Right cardiac atrium (tissue), 5 donors: ENCODE data around the gene HOXC13. TPM values are rescaled to one million over a fixed set of nuclear protein-coding genes. Genes with fewer than 3 reads are reported as not detected.

Experiments used
- ATAC-seq, 2 donors: fragments of 200-7000 bp; cut with Tn5 transposase; one replicate each; pipeline versions ENCODE4 v1.8.0 to v1.9.1; 2020; ENCODE audit warnings: moderate library complexity in 2 of 2, mild to moderate bottlenecking in 1 of 2
- DNase-seq, 3 donors: peaks; one replicate each; pipeline ENCODE4 v3.0.0-alpha.2; 2020
- H3K27ac ChIP-seq: one replicate; pipeline ENCODE4 v1.5.1; 2013; ENCODE audit warnings: mild to moderate bottlenecking, low read length, control low read depth, moderate library complexity
- H3K27me3 ChIP-seq: one replicate; pipeline ENCODE4 v1.6.1; 2013; ENCODE audit not compliant: control insufficient read depth, insufficient read depth
- H3K4me1 ChIP-seq: one replicate; pipeline ENCODE4 v1.6.1; 2013; ENCODE audit warnings: low read length; ENCODE audit not compliant: control insufficient read depth, insufficient read depth
- H3K4me3 ChIP-seq: one replicate; pipeline ENCODE4 v1.5.1; 2013; ENCODE audit warnings: low read length, control low read depth
- H3K9me3 ChIP-seq: one replicate; pipeline ENCODE4 v1.6.1; 2013; ENCODE audit warnings: low read length; ENCODE audit not compliant: control insufficient read depth
- WGBS: extraction: QIAGEN DNeasy Blood & Tissue Kit; methylation state at CpG from one replicate; pipeline ENCODE4 v1.1.7; 2013; 5-methylcytosine and 5-hydroxymethylcytosine counted together
- intact Hi-C, 4 donors: fragments of 100-400 bp; cut with DNase I; formaldehyde crosslinking; loops; one replicate each; pipeline versions ENCODE4 v1.11.0 to v1.14.0; 2022 to 2023
- polyA plus RNA-seq: library from polyadenylated mRNA; stranded (reverse); fragments of 200-250 nt; gene quantifications from one replicate; pipeline ENCODE4 v1.2.3, GENCODE V29; 2013
- total RNA-seq, 4 donors: library from RNA; stranded (reverse); fragmentation: NEBNext Ultra II Directional; extraction: Animal tissue kit (Norgen Biotek cat#: 25700); gene quantifications; one replicate each; pipeline ENCODE4 v1.2.1, GENCODE V29; 2021
- donor health status: healthy with polysubstance abuse.
- donor health status: DM: no; HTN: yes; CAD: no.
- donor health status: DM: no; HTN: no; CAD: no.
- donor health status: DM: no; HTN: yes; CAD: no; lungs with severe emphysema.
- donor health status: DM: yes; HTN: yes; CAD: no.

HOXC13 gene
- total and polyA plus RNA-seq, 5 donors, result not detected

DNA sequence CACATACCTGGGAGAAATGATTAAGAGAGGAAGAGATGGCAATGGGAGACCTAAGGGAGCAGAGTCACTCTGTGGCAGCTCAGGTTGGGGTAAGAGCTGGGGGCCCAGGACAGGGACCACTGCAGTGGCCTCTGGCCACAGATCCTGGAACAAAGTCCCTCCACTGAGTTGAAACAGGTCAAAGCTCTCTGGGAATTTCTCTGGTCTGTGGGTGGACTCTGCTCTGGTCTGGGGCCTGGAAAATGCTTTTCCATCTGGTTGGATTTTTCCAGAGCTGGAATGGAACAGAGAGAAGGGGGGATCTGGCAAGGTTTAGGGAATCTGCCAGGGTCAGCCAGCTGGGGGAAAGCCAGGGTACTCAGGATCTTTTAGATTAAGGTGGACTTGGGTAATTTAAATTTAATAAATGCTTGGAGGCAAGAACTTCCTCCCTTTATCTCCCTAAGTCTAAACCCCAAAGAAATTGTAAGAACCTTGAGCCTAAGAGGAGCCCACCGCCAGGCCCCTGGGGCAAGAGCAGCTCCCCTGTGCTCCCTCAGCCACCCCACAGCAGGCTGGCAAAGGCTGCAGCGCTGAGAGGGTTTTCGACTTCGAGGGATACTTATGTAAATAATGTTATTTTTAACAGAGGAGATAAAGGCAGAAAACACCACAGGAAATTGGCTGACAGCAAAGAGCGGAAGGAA is 50.1 kb downstream of the HOXC13 start:
- ATAC-seq, result no peak
- Histone ChIP-seq H3K4me1 (no peaks in the 10 kb centered on the region), H3K27ac (no peak overlapping the region), H3K4me3 (no peak overlapping the region), H3K9me3 (no peaks in the 10 kb centered on the region), H3K27me3 (peaks cover 5% of the 10 kb centered on the region)
- no peak for DNase-seq
- intact Hi-C loops, result no loop called here
- 7% methylated on average over 5 of the region's 5 CpGs for WGBS

DNA sequence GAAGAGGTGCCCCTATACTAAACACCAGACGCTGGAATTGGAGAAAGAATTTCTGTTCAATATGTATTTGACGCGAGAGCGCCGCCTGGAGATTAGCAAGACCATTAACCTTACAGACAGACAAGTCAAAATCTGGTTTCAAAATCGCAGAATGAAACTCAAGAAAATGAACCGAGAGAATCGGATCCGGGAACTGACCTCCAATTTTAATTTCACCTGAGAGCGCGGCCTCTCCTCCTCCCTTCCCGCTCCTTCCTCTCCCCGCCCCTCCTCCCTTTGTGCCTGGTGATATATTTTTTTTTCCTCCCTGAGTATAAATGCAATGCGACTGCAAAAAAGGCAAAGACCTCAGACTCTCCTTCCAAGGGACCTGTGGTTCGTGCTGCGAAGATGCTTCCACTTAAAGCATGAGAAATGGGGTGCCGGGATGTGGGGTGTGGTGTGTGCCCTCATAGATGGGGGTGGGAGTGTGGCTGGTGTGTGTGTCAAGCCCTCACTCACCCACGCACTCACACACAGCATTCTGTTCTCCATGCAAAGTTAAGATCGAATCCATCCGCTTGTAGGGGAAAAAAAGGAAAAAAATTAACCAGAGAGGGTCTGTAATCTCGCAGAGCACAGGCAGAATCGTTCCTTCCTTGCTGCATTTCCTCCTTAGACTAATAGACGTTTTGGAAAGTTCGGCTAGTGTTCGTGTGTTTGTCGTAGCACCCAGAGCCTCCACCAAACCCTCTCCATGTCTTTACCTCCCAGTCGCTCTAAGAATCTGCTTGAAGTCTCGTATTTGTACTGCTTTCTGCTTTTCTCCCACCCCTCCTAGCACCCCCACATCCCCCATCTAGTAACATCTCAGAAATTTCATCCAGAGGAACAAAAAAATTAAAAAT is 50.8 kb downstream of the HOXC13 start:
- WGBS, result 5% methylated on average over 28 of the region's 28 CpGs
- H3K9me3 ChIP-seq, result no peaks in the 10 kb centered on the region
- DNase-seq (no peak), ATAC-seq (no peak)
- no peaks in the 10 kb centered on the region for H3K4me1 ChIP-seq
- intact Hi-C loops, result no loop called here
- H3K4me3 ChIP-seq, result no peak overlapping the region
- peaks cover 5% of the 10 kb centered on the region for H3K27me3 ChIP-seq
- H3K27ac ChIP-seq, result no peak overlapping the region

DNA sequence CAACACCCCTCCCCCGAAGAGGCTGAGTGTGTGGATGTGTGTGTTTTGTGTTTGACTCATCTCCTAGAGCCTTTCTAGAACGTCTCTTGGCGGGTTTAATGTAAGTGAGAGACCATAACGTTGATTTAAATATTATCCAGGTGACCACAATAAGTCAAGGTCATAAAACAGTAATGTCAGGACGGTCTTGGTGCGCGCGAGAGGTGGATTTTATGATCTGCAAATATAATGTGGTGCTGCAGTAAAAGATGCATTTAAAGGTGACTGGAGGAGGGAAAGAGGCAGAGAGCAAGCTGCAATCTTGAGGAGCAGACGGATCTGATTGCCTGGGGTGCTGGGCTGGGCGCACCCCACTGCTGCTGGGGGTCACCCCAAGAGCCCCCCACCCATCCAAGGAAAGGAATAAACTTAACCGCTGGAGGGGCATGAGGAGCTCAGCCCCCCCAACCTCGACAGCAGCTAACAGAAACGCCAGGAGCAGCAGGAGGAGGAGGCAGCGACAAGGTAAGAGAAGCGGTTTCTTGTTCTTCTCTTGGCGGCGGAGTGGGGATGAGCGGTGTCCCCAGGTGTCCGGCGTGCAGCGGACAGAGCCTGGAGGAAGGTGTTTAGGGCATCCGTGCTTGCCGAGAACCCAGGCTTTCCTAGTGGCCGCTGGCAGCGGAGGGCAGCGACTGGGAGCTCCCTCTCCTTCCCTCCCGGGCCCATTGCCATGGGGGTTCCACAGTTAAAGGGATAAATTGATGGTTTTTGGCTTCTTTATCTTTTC is 51.9 kb downstream of the HOXC13 start:
- Histone ChIP-seq H3K4me1 (peaks cover 2% of the 10 kb centered on the region), H3K27ac (no peak overlapping the region), H3K27me3 (peaks cover 5% of the 10 kb centered on the region), H3K9me3 (no peaks in the 10 kb centered on the region), H3K4me3 (no peak overlapping the region)
- DNase-seq, result no peak
- WGBS, result 6% methylated on average over 27 of the region's 27 CpGs
- intact Hi-C loops, result no loop called here
- ATAC-seq, result no peak

DNA sequence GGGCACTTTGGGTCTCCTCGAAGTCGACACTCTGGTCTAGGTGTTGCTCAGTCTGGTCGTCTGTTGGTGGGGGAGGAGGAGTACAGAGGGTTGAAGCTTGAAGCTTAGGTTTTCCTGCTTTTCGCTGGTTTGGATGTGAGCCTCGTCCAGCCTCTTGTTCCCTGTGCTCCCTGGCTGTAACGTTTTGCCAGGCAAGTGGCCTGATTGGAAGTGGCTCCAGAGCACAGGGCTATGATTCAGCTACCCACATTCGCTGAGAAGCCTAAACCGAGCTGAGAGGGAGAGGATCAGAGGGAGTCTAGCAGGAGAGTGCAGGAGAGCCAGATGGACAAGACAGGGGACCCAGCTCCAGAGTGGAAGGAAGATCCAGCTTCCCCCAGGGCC is 52.4 kb downstream of the HOXC13 start:
- peaks cover 3% of the 10 kb centered on the region for H3K4me1 ChIP-seq
- no peak for DNase-seq
- ATAC-seq, result no peak
- peaks cover 5% of the 10 kb centered on the region for H3K27me3 ChIP-seq
- no peak overlapping the region for H3K4me3 ChIP-seq
- no peak overlapping the region for H3K27ac ChIP-seq
- WGBS, result 3% methylated on average over 8 of the region's 8 CpGs
- intact Hi-C loops, result no loop called here
- H3K9me3 ChIP-seq, result no peaks in the 10 kb centered on the region

DNA sequence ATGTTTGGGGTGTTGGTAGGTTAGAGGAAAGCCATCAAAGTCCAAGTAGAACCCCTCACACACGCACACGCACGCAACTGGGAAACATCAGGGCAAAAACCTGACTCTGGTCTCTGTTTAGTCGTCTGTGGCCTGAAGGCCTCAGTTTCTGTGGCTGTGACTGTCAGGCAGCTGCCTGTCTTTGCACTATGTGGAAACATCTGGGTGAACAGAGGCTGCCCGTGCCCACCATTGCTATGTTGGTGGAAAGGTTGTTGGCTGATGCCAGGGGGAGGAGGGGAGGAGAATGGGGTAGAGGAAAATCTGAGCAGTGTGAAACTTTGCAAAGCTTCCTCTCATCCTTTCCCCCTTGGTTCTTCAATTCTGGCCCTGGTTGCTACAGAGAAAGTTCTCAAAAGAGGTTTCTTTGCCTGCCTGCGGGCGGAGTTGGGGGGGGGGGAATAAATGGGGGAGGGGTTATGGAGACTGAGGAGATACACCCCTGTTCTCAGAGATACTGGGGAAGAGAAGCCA is 53.8 kb downstream of the HOXC13 start:
- Histone ChIP-seq H3K9me3 (no peaks in the 10 kb centered on the region), H3K27me3 (peaks cover 5% of the 10 kb centered on the region), H3K4me3 (no peak overlapping the region), H3K4me1 (peaks cover 3% of the 10 kb centered on the region), H3K27ac (no peak overlapping the region)
- intact Hi-C loops, result no loop called here
- 26% methylated on average over 7 of the region's 7 CpGs for WGBS
- DNase-seq (no peak), ATAC-seq (no peak)

DNA sequence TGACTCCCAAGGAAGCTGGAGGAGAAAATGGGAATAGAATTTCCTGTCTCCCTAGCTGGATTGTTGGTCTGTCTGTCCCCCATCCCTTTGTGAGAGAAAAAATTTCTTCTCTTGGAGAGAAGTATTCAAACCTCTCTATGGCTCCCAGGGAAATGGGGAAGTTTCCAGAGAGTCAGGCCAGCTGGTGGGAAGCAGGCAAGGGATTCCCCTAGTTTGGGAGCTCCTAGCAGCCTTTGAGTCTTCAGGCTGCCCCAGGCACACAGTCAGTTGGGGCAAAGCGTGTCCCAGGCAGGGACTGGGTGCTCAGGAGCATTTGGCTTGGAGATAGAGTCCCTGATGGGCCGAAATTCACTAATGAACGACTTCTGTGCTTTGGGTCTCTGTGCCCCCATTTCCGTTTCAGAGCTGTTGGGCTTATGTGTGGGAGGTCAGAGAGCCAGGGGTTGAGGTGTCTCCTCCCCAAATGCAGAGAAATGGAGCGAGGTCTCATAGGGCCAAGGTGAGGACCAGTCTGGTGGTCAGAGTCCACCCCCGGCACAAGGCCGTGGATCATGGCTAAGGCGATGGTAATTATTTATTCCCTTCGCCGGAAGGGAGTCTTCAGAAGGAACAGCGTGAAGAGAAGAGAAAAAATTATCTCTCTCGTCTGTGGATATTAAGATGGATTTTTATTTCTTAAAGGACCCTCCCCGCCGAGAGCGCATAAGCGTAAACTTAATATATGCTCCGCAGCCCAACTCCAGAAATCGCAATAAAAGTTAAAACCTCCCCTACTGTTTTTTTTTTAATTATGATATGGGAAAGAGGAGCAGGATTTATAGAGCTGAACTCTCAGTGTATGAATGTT is 54.8 kb downstream of the HOXC13 start:
- Histone ChIP-seq H3K27me3 (peaks cover 5% of the 10 kb centered on the region), H3K9me3 (no peaks in the 10 kb centered on the region), H3K4me1 (peaks cover 3% of the 10 kb centered on the region), H3K4me3 (no peak overlapping the region), H3K27ac (no peak overlapping the region)
- WGBS, result 25% methylated on average over 18 of the region's 18 CpGs
- DNase-seq, result no peak
- intact Hi-C loops, result no loop called here
- no peak for ATAC-seq

DNA sequence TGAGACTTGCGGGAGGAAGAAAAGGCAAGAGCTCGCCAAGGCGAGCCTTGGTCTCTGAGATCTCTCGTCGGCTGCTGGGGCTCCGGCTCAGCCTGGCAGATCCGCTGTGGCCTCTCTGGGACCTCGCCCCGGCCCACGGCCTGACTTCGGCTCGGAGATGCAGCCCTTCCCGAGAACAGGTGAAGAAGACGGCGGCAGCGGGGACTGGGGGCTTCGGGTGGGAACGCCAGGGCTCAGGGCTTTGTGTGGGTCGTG is 55.3 kb downstream of the HOXC13 start:
- peaks cover 3% of the 10 kb centered on the region for H3K4me1 ChIP-seq
- 5% methylated on average over 19 of the region's 19 CpGs for WGBS
- intact Hi-C loops, result no loop called here
- no peak overlapping the region for H3K4me3 ChIP-seq
- no peak for ATAC-seq
- no peaks in the 10 kb centered on the region for H3K9me3 ChIP-seq
- no peak overlapping the region for H3K27ac ChIP-seq
- H3K27me3 ChIP-seq, result peaks cover 5% of the 10 kb centered on the region
- no peak for DNase-seq

DNA sequence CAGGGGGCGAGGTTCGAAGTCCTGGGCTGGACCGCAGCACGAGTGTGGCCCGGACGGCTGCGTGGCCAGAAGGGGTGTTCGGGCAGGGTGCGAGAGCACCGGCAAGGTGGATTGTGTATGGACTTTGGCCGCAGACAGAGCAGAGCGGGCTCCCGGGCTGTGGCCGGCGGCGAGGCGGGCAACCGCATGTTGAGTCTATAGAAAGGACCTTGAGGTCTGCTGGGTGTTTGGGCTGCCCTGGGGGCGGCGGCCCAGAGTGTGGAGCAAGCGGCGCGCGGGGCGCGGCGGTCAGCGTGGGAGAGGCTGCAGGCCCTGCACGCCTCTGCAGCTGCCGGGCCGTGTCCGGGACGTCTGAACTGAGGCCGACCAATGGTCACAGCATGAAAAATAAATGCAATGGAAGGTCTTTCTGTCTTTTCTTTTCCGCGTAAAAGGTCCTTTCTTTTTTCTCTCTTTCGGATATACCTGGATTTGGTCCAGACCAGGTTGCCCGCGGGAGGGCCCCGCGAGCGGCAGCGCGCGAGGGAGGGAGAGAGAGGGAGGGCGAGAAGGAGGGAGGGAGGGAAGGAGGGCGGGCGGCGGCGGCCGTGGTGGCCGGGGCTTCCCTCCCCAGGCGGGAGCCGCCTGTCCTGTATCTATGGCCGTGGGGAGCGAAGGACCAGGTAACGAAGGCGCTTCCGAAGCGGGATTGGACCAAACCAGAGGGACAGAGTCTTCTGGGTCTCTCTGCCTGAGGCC is 55.8 kb downstream of the HOXC13 start:
- no peak overlapping the region for H3K27ac ChIP-seq

DNA sequence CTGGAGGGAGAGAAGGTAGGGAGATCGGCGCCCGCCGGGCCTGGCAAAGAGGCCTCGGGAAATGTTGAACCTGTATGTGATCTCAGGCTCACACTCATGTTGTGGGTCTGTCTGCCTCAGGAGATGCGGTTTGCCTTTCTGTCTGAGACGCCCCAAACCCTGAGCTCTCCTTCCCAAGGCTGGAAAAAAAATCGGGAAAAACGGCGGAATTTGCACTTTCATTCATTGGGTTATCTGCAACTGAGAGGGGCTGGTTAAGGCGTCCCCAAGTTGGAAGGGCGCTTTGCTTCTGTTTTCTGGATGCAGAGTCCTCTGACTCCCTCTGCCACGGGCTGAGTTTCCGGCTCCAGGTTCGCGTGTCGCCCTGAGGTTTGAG is 56.4 kb downstream of the HOXC13 start:
- H3K27ac ChIP-seq, result no peak overlapping the region
- no peak for DNase-seq
- H3K9me3 ChIP-seq, result no peaks in the 10 kb centered on the region
- intact Hi-C loops, result no loop called here
- WGBS, result 3% methylated on average over 17 of the region's 17 CpGs
- ATAC-seq, result peak in 1 of 2 donors; percentile 7
- peaks cover 3% of the 10 kb centered on the region for H3K4me1 ChIP-seq
- peak overlapping the region; percentile 71 for H3K4me3 ChIP-seq
- peaks cover 5% of the 10 kb centered on the region for H3K27me3 ChIP-seq

More for the DNA sequence above, 55.8 kb downstream of the HOXC13 start:
- Histone ChIP-seq H3K4me3 (peak overlapping the region; percentile 2), H3K4me1 (peaks cover 3% of the 10 kb centered on the region), H3K27me3 (peaks cover 5% of the 10 kb centered on the region), H3K9me3 (no peaks in the 10 kb centered on the region)
- peak in 1 of 2 donors; percentile 34 for ATAC-seq
- intact Hi-C loops, result no loop called here
- no peak for DNase-seq
- 5% methylated on average over 60 of the region's 60 CpGs for WGBS
